Thoracic aorta (tissue), 2 donors: ENCODE measurements around the gene ZNF432. TPM values are rescaled to one million over a fixed set of nuclear protein-coding genes. Genes with fewer than 3 reads are reported as not detected.

ENCODE experiments used
- ATAC-seq: fragments of 150-250 bp; one replicate; pipeline ENCODE4 v1.8.0; 2017; ENCODE audit warnings: low read depth; ENCODE audit not compliant: insufficient number of reproducible peaks, low FRiP score
- DNase-seq: peaks from one replicate; pipeline ENCODE4 v3.0.0-alpha.2; 2020; ENCODE audit warnings: low spot score
- H3K27ac ChIP-seq, 2 donors: fragments of 200-600 bp; sonication (generic); 1 replicate in 1 of 2; 2 replicates in 1 of 2; pipeline ENCODE4 v1.5.1; 2016; ENCODE audit warnings: mild to moderate bottlenecking in 2 of 2, moderate library complexity in 2 of 2
- H3K27me3 ChIP-seq: fragments of 200-600 bp; sonication (generic); replicated peaks from 2 replicates; pipeline ENCODE4 v1.6.0; 2016; ENCODE audit warnings: mild to moderate bottlenecking; ENCODE audit not compliant: insufficient read depth
- H3K36me3 ChIP-seq: fragments of 200-600 bp; sonication (generic); one replicate; pipeline ENCODE4 v1.5.1; 2016
- H3K4me1 ChIP-seq, 2 donors: fragments of 200-600 bp; sonication (generic); 1 replicate in 1 of 2; 2 replicates in 1 of 2; pipeline versions ENCODE4 v1.5.1 to v1.6.0; 2016; ENCODE audit warnings: low read depth in 2 of 2, mild to moderate bottlenecking in 1 of 2; ENCODE audit not compliant: control insufficient read depth in 1 of 2
- H3K4me3 ChIP-seq: fragments of 200-600 bp; sonication (generic); 2 replicates; pipeline ENCODE4 v1.5.1; 2016; ENCODE audit warnings: mild to moderate bottlenecking
- H3K9me3 ChIP-seq: fragments of 200-600 bp; sonication (generic); 2 replicates; pipeline ENCODE4 v1.5.1; 2016
- CTCF ChIP-seq: fragments of 200-600 bp; sonication (generic); IDR thresholded peaks from one replicate; pipeline ENCODE4 v1.5.1; 2019; ENCODE audit warnings: antibody characterized with exemption
- total RNA-seq, 2 donors: library from RNA; depleted of rRNA; stranded (reverse); fragments of >200 nt; gene quantifications; one replicate each; pipeline versions ENCODE4 v1.1.0 to v1.2.3, GENCODE V29; 2016

Gene ZNF432
- total RNA-seq, 2 donors from 2014 or later = 8.9 to 30.1 TPM

- peak overlapping the region; percentile 17 for H3K4me3 ChIP-seq
- no peaks in the 10 kb centered on the region for H3K27me3 ChIP-seq
- H3K36me3 ChIP-seq = peaks cover 58% of the 10 kb centered on the region
- peaks cover 90% of the 10 kb centered on the region for H3K9me3 ChIP-seq
- H3K27ac ChIP-seq = no peak overlapping the region
- TF ChIP-seq CTCF = no peak
- DNase-seq = no peak
- no peak for ATAC-seq
- no peaks in the 10 kb centered on the region for H3K4me1 ChIP-seq
Measured at GRCh38 chr19:51994048-51994644, 54.5 kb downstream of the ZNF432 start.

- no peak overlapping the region for H3K4me3 ChIP-seq
- ATAC-seq (no peak), DNase-seq (no peak)
- H3K9me3 ChIP-seq = peaks cover 88% of the 10 kb centered on the region
- H3K36me3 ChIP-seq = peaks cover 51% of the 10 kb centered on the region
- TF ChIP-seq CTCF = no peak
- no peaks in the 10 kb centered on the region for H3K27me3 ChIP-seq
- no peaks in the 10 kb centered on the region for H3K4me1 ChIP-seq
- no peak overlapping the region for H3K27ac ChIP-seq
Measured at GRCh38 chr19:51993422-51993821, 55.2 kb downstream of the ZNF432 start.

- peaks cover 6% of the 10 kb centered on the region for H3K36me3 ChIP-seq
- DNase-seq = peak; percentile 85
- peak within 1 kb of the TSS; percentile 91 for H3K4me3 ChIP-seq
- peaks cover 5 to 9% of the 10 kb centered on the region in 2 donors for H3K4me1 ChIP-seq
- no peaks in the 10 kb centered on the region for H3K27me3 ChIP-seq
- H3K9me3 ChIP-seq = peaks cover 48% of the 10 kb centered on the region
- H3K27ac ChIP-seq = peak within 1 kb of the TSS; percentile 33 to 65
- TF ChIP-seq CTCF = no peak
- peak; percentile 85 for ATAC-seq
Measured at GRCh38 chr19:51986309-51987291, 62.0 kb downstream of the ZNF432 start, which contains the start of gene ZNF350. Gene ZNF350, minus strand, starts transcription at chr19:51986840. Its CDS starts 12,480 bp downstream, at chr19:51974360.

- Histone ChIP-seq H3K36me3 (peaks cover 26% of the 10 kb centered on the region), H3K4me1 (peaks cover 5 to 9% of the 10 kb centered on the region in 2 donors), H3K27ac (no peak overlapping the region), H3K27me3 (no peaks in the 10 kb centered on the region), H3K9me3 (peaks cover 58% of the 10 kb centered on the region), H3K4me3 (no peak overlapping the region)
- DNase-seq (no peak), ATAC-seq (no peak)
- no peak for TF ChIP-seq CTCF
Measured at GRCh38 chr19:51983361-51983760, 65.3 kb downstream of the ZNF432 start.

Other genes starting within 250 kb of the ZNF432 start
- 10 to 100 TPM; 14.5 to 30.4 TPM for gene ZNF577, start 160.9 kb downstream of the ZNF432 start, total RNA-seq
- gene ZNF649, start 143.8 kb downstream of the ZNF432 start, total RNA-seq = 10 to 100 TPM in 1 of 2 donors, 1 to 10 TPM in 1; 6.6 to 20.2 TPM
- gene ZNF613, start 121.4 kb downstream of the ZNF432 start, total RNA-seq = 1 to 10 TPM; 2.0 to 2.2 TPM
- gene ZNF350, start 62.0 kb downstream of the ZNF432 start, total RNA-seq = 10 to 100 TPM in 1 of 2 donors, 1 to 10 TPM in 1; 7.3 to 15.4 TPM
- gene ZNF615, start 40.6 kb downstream of the ZNF432 start, total RNA-seq = 10 to 100 TPM in 1 of 2 donors, 1 to 10 TPM in 1; 4.7 to 19.8 TPM
- gene ZNF614, start 20.5 kb downstream of the ZNF432 start, total RNA-seq = 10 to 100 TPM in 1 of 2 donors, 1 to 10 TPM in 1; 3.9 to 11.6 TPM
- 100 to 1,000 TPM in 1 of 2 donors, 10 to 100 TPM in 1; 46.3 to 105 TPM for gene ZNF841, start 46.9 kb upstream of the ZNF432 start, total RNA-seq
- 1 to 10 TPM; 2.8 to 6.2 TPM for gene ZNF616, start 91.1 kb upstream of the ZNF432 start, total RNA-seq
- gene ZNF836, start 122.8 kb upstream of the ZNF432 start, total RNA-seq = 10 to 100 TPM in 1 of 2 donors, 1 to 10 TPM in 1; 8.4 to 29.3 TPM
- 100 to 1,000 TPM; 153 to 252 TPM for gene PPP2R1A, start 141.2 kb upstream of the ZNF432 start, total RNA-seq
- 10 to 100 TPM in 1 of 2 donors, 1 to 10 TPM in 1; 6.8 to 16.9 TPM for gene ZNF766, start 220.7 kb upstream of the ZNF432 start, total RNA-seq
- gene ZNF480, start 248.3 kb upstream of the ZNF432 start, total RNA-seq = 1 to 10 TPM; 4.6 to 8.5 TPM